ENCODE data around the gene TMEM131L.

GRCh38 chr4:153465140-153465539, 1.0 kb upstream of the TMEM131L start:
- no peak for TF ChIP-seq CTCF (optimal IDR thresholded peaks at IDR 0.05 in 1 of 3, IDR thresholded peaks at IDR 0.05 in 1 of 3, conservative IDR thresholded peaks at IDR 0.05 in 1 of 3; ENCODE audit: extremely low read depth in 1 of 3, insufficient read depth in 2 of 3, low read length in 3 of 3)
- no peak for TF ChIP-seq EZH2 (IDR thresholded peaks at IDR 0.05; ENCODE audit: low read length)

All from keratinocyte (primary cell).